NK-92 (cell line): ENCODE data around the gene MOGAT3.
"Not testable (repeated sequence)": the region's sequence is repeated elsewhere in the genome, so short reads cannot be mapped to it uniquely, and the experiment has no call there.

Source experiments
- DNase-seq: peaks from one replicate; lab custom pipeline; 2025; ENCODE audit not compliant: unreplicated experiment; lab: John Stamatoyannopoulos, UW

MOGAT3 gene

DNA sequence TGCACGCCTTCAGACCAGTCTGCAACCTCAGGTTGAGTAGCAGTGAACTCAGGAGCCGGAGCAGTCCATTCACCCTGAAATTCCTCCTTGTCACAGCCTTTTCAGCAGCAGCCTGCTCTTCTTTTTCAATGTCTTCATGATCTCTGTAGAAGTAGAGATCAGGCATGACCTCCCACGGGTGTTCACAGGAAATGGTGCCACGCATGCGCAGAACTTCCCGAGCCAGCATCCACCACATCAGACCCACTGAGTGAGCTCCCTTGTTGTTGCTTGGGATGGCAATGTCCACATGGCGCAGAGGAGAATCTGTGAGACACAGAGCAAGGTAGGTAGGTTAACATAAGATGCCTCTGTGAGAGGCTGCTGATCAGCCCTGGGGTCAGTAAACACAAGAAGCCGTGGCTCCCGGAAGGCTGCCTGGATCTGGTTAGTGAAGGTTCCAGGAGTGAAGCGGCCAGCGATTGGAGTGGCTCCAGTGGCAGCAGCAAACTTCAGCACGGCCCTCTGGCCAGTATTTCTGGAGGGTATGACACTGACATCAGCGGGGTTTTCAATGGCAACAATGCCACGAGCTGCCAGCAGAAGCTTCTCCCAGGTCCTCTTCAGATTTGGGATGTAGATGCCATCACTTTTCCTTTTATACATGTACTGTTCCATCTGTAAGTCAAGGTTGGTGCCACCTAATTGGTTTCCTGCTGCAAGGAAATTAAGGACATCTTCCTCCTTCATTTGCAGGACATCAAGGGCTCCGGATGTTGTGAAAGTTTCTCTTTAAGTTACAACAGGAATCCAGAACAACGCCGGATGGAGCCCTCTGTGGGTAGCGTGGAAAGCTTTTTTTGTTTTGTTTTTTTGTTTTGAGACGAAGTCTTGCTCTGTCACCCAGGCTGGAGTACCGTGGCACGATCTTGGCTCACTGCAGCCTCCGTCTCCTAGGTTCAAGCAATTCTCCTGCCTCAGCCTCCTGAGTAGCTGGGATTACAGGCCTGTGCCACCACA is 3.2 kb upstream of the MOGAT3 start:
- not testable (repeated sequence) for DNase-seq

DNA sequence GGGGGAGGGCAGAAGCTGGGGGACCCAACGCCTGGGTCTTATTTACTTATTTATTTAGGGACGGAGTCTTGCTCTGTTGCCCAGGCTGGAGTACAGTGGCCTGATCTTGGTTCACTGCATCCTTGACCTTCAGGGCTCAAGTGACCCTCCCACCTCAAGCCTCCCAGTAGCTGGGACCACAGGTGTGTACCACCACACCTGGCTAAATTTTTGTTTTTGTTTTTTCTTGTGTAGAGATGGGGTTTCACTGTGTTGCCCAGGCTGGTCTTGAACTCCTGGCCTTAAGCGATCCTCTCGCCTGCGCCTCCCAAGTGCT is 1.7 kb upstream of the MOGAT3 start:
- DNase-seq = no peak

GRCh38 chr7:101201695-101202602 is 1.1 kb upstream of the MOGAT3 start:
- DNase-seq = no peak

GRCh38 chr7:101200504-101200861 is 353 bp downstream of the MOGAT3 start:
- no peak for DNase-seq

- not testable (repeated sequence) for DNase-seq
These were observed 1.3 kb downstream of the MOGAT3 start for GRCh38 chr7:101199522-101199921.

DNA sequence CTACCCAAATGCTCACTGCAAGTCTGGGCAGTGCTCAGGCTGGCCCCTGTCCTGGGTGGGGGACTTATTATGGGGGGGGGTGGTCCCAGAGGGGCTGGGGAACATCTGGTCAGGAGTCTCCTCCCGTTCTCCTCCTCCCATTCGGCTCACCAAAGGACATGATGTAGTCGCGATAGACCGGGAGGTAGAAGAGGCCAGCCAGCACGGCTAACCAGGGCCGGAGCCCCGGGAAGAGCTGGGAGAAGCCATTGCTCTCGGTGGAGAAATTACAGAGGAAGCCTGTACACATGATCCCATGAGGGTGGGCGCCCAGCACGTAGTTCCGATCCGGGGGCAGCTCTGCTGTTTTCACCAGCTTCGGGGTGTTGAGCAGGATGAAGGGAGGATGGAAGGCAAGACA is 2.4 kb downstream of the MOGAT3 start:
- no peak for DNase-seq

GRCh38 chr7:101197991-101198390 is 2.8 kb downstream of the MOGAT3 start:
- DNase-seq = no peak

DNA sequence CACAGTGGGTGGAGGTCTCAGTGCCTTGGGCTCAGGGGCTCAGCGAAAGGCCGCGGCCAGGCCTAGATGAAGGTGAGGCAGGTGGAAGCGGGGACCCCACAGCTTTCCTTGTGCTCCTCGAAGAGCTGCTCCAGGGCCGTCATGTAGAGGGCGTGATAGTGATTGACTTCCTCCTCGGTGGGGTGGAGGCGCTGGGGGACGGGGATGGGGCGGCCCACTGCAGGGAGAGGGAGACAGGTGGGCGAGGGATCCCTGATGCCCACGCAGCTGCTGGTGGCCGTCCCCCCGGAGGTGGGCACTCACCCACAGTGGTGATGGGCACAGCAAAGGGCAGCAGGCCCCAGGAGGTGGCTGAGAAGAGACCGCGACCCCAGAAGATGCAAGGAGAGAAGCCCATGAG is 5.0 kb downstream of the MOGAT3 start:
- DNase-seq = no peak

- no peak for DNase-seq
These were observed 11.7 kb downstream of the MOGAT3 start for GRCh38 chr7:101189109-101189508.

- DNase-seq = no peak
These were observed 13.9 kb downstream of the MOGAT3 start for GRCh38 chr7:101186844-101187428.

- DNase-seq = no peak
These were observed 14.6 kb downstream of the MOGAT3 start for GRCh38 chr7:101186194-101186593.

DNA sequence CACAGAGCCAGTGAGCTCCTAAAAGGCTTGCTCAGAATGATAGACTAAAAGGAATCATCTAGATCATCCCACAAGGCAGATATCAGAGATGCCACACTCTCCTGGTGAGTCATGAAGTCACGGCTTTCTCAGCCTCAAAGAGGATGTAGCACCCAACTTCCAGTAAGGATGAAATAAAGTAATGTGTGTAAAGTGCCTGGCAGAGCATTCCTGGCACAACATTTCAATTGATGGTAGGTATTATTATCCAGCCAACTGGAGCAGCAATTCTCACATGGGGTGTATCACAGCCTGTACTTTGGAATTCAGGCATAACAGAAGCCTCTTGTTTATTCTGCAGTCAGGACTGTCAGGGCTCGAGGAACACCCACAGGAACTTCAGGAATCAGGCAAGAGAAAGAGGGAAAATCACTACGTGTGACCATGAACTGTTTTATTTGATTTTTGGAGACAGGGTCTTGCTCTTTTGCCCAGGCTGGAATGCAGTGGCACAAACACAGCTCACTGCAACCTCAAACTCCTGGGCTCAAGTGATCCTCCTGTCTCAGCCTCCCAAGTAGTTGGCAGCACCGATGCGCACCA is 15.5 kb downstream of the MOGAT3 start:
- DNase-seq = no peak

- no peak for DNase-seq
These were observed 20.6 kb downstream of the MOGAT3 start, which contains the start of gene NAT16 for GRCh38 chr7:101180130-101180755. Gene NAT16 (minus strand): TSS chr7:101180293. CDS start chr7:101174807, 5,486 bp downstream.

- DNase-seq = no peak
These were observed 21.1 kb downstream of the MOGAT3 start for GRCh38 chr7:101179713-101180112.

DNA sequence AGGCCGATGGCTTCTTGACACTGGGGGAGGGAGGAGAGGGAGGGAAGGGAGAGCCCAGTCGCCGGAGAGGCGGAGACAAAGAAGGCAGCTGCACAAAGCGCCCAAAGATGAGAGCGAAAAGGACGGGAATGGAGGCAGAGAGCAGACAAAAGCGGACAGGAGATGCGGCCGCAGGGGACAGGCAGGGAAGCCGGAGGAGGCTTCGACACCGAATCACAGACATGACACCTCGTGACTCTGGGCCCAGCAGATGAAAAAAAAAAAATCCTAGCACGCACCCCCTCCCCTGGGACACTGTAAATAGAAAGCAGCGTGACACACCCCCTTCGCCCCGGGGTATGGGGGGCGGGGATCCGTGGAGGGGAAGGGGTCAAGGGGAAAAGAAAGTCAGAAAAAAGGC is 21.7 kb downstream of the MOGAT3 start:
- DNase-seq = no peak

GRCh38 chr7:101177644-101178043 is 23.2 kb downstream of the MOGAT3 start:
- DNase-seq = no peak

- DNase-seq = no peak
These were observed 25.2 kb downstream of the MOGAT3 start for GRCh38 chr7:101175664-101176063.

DNA sequence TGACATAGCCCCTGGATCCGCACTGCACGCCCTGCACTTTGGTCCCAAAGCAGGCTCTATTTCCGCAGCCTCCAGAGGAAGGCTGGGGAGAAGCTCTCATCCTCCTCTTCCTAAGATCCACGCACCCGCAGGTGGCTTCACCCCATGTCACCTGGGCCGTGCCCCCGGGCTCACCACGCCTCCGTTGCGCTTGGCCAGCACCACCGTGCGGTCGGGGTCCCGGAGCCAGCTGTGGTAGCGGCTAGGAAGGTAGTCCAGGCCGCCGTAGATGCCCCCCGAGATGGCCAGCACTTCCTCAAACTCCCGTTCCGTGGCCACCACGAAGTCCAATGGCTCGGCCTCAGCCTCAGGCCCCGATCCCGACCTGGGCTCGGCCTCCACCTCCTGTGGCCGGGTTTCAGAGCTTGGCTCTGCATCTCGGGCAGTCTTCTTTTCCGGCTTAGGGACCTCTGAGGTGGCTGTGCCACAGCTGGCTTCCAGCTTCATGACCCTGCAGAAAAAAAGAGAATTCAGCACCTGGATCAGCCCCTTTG is 26.4 kb downstream of the MOGAT3 start:
- DNase-seq = no peak

DNA sequence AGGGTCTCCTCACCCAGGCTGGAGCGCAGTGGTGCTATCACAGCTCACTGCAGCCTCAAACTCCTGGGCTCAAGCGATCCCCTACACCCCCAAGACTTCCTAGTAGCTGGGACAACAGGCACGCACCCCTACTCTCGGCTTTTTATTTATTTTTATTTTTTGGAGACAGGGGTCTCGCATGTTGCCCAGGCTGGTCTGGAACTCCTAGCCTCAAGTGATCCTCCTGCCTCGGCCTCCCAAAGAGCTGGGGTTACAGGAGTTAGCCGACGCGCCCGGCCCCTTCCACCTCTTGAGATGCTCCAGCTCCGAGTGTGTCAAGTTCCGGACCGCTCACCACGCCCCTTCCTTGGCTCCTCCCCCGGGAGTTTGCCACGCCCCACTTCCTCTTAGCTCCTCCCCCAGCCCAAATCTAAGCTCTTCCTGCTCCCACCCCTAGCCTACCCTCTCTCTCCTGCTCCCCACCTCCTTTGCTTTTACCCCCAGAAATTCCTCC is 27.0 kb downstream of the MOGAT3 start:
- DNase-seq = no peak
